A549 (cell line): ENCODE measurements around the gene DYNLRB1.
"Not testable (repeated sequence)": the region's sequence is repeated elsewhere in the genome, so short reads cannot be mapped to it uniquely, and the experiment has no call there.

Experiments
- CHD2 ChIP-seq: fragments of 150-350 bp; IDR thresholded peaks from 2 replicates; pipeline ENCODE4 v1.6.1; 2014; ENCODE audit warnings: low read length; ENCODE audit not compliant: partially characterized antibody
- NR3C1 ChIP-seq: fragments of >200 bp; sonication (Bioruptor Twin); formaldehyde crosslinking; IDR thresholded peaks from 3 replicates; pipeline ENCODE4 v1.6.1; 2017

- not testable (repeated sequence) for TF ChIP-seq NR3C1, CHD2
Observed at GRCh38 chr20:34482154-34482553, 34.1 kb upstream of the DYNLRB1 start.
